ENCODE results near the gene PRKCZ. TPM values are rescaled to one million over a fixed set of nuclear protein-coding genes. Genes with fewer than 3 reads are reported as not detected.

Gene PRKCZ
- total and polyA plus RNA-seq, 2 experiments from 2014 or later = 1.4 to 2.8 TPM

DNA sequence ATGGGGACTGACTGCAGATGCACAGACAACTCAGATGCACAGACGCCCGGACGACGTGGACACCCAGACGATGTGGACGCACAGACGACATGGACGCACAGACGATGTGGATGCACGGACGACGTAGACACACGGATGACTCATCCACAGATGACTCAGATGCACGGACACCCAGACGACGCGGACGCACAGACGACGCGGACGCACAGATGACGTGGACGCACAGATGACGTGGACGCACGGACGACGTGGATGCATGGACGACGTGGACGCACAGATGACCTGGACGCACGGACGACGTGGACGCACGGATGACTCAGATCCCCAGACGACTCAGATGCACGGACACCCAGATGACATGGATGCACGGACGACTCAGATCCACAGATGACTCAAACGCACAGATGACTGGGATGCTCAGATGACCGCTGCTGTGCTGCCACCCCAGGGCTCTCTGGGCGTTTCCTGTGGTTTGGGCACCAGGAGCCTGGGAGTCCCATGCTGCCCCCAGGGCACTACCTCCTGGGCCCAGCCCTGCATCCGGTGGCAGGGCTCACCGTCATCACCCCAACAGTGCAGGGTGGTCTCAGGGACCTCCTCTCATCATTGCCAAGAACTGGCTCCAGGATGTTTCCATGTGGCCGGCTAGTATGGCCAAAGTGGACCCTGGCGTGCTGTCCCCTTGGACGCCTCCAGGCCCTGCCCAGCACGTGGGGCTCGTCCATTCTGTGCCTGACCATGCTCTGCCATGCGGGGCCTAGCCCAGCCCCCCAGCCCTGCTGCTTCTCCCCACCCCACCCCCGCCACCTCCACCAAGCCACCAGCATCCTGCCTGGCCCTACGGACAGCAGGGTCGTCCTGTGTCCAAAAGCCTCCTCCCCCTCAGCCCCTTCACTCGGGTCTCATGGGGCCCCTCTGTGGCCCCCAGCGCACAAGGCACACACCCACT, 130.4 kb downstream of the PRKCZ start:
- Histone ChIP-seq H3K27ac (no peak overlapping the region), H3K9me3 (ENCODE audit: low read depth) (no peaks in the 10 kb centered on the region), H3K9ac (no peak overlapping the region), H3K4me3 (no peak overlapping the region), H3K4me2 (ENCODE audit: unreplicated experiment) (no peak overlapping the region), H3K79me2 (ENCODE audit: insufficient read depth) (no peaks in the 10 kb centered on the region), H3K4me1 (ENCODE audit: insufficient read depth) (no peaks in the 10 kb centered on the region), H4K20me1 (ENCODE audit: insufficient read depth) (no peaks in the 10 kb centered on the region), H3K27me3 (replicated peaks; ENCODE audit: insufficient read depth) (no peaks in the 10 kb centered on the region), H3K36me3 (ENCODE audit: low read depth) (no peaks in the 10 kb centered on the region), H2AFZ (no peak overlapping the region), H3K9me2 (ENCODE audit: insufficient read depth) (no peaks in the 10 kb centered on the region), H3F3A (ENCODE audit: insufficient read depth) (no peaks in the 10 kb centered on the region)
- peak; percentile 64 for DNase-seq
- 86 to 87% methylated on average over 50 to 58 of the region's 58 CpGs for WGBS, 2 experiments (ENCODE audit: low coverage in 1 of 2, low lambda C conversion rate in 2 of 2, missing lambda C conversion rate in 2 of 2)
- in situ Hi-C loops (cut with MboI) = loop anchor here (25.0 kb wide), 1 partner anchor 332 kb away; no protein-coding TSS in a partner anchor
- TF ChIP-seq EZH2phosphoT487 (IDR thresholded peaks at IDR 0.05; ENCODE audit: insufficient read depth, low read depth) (no peak), EZH2 (IDR thresholded peaks at IDR 0.05; ENCODE audit: insufficient read depth, poor library complexity, severe bottlenecking) (no peak)

GRCh38 chr1:2181271-2181670, 131.1 kb downstream of the PRKCZ start:
- in situ Hi-C loops (cut with MboI) = loop anchor here (25.0 kb wide), 1 partner anchor 331 kb away; no protein-coding TSS in a partner anchor
- H3K27me3 ChIP-seq (replicated peaks; ENCODE audit: insufficient read depth) = no peaks in the 10 kb centered on the region
- no peak overlapping the region for H3K4me2 ChIP-seq (ENCODE audit: unreplicated experiment)
- TF ChIP-seq EZH2 (IDR thresholded peaks at IDR 0.05; ENCODE audit: insufficient read depth, poor library complexity, severe bottlenecking) (no peak), EZH2phosphoT487 (IDR thresholded peaks at IDR 0.05; ENCODE audit: insufficient read depth, low read depth) (no peak)
- H2AFZ ChIP-seq = no peak overlapping the region
- H4K20me1 ChIP-seq (ENCODE audit: insufficient read depth) = no peaks in the 10 kb centered on the region
- no peaks in the 10 kb centered on the region for H3K4me1 ChIP-seq (ENCODE audit: insufficient read depth)
- WGBS, 2 experiments (ENCODE audit: low coverage in 1 of 2, low lambda C conversion rate in 2 of 2, missing lambda C conversion rate in 2 of 2) = 86 to 87% methylated on average over 14 of the region's 14 CpGs
- H3K36me3 ChIP-seq (ENCODE audit: low read depth) = no peaks in the 10 kb centered on the region
- no peaks in the 10 kb centered on the region for H3K9me2 ChIP-seq (ENCODE audit: insufficient read depth)
- H3K4me3 ChIP-seq = no peak overlapping the region
- H3K27ac ChIP-seq = no peak overlapping the region
- no peaks in the 10 kb centered on the region for H3F3A ChIP-seq (ENCODE audit: insufficient read depth)
- H3K9me3 ChIP-seq (ENCODE audit: low read depth) = no peaks in the 10 kb centered on the region
- H3K9ac ChIP-seq = no peak overlapping the region
- DNase-seq = no peak
- H3K79me2 ChIP-seq (ENCODE audit: insufficient read depth) = no peaks in the 10 kb centered on the region

GRCh38 chr1:2181752-2182151, 131.5 kb downstream of the PRKCZ start:
- DNase-seq = no peak
- in situ Hi-C loops (cut with MboI) = loop anchor here (25.0 kb wide), 1 partner anchor 331 kb away; no protein-coding TSS in a partner anchor
- Histone ChIP-seq H3K4me1 (ENCODE audit: insufficient read depth) (no peaks in the 10 kb centered on the region), H3K27me3 (replicated peaks; ENCODE audit: insufficient read depth) (no peaks in the 10 kb centered on the region), H3K36me3 (ENCODE audit: low read depth) (no peaks in the 10 kb centered on the region), H3K9ac (no peak overlapping the region), H3K9me2 (ENCODE audit: insufficient read depth) (no peaks in the 10 kb centered on the region), H3K79me2 (ENCODE audit: insufficient read depth) (no peaks in the 10 kb centered on the region), H3K4me2 (ENCODE audit: unreplicated experiment) (no peak overlapping the region), H2AFZ (no peak overlapping the region), H3F3A (ENCODE audit: insufficient read depth) (no peaks in the 10 kb centered on the region), H4K20me1 (ENCODE audit: insufficient read depth) (no peaks in the 10 kb centered on the region), H3K4me3 (no peak overlapping the region), H3K27ac (no peak overlapping the region), H3K9me3 (ENCODE audit: low read depth) (no peaks in the 10 kb centered on the region)
- WGBS, 2 experiments (ENCODE audit: low coverage in 1 of 2, low lambda C conversion rate in 2 of 2, missing lambda C conversion rate in 2 of 2) = 68 to 70% methylated on average over 7 to 11 of the region's 11 CpGs
- TF ChIP-seq EZH2phosphoT487 (IDR thresholded peaks at IDR 0.05; ENCODE audit: insufficient read depth, low read depth) (no peak), EZH2 (IDR thresholded peaks at IDR 0.05; ENCODE audit: insufficient read depth, poor library complexity, severe bottlenecking) (no peak)

GRCh38 chr1:2182376-2182775, 132.2 kb downstream of the PRKCZ start:
- Histone ChIP-seq H2AFZ (no peak overlapping the region), H3K36me3 (ENCODE audit: low read depth) (no peaks in the 10 kb centered on the region), H3K79me2 (ENCODE audit: insufficient read depth) (no peaks in the 10 kb centered on the region), H3K9ac (no peak overlapping the region), H3K9me2 (ENCODE audit: insufficient read depth) (no peaks in the 10 kb centered on the region), H3K4me3 (no peak overlapping the region), H3K27ac (no peak overlapping the region), H3K4me1 (ENCODE audit: insufficient read depth) (no peaks in the 10 kb centered on the region), H3K4me2 (ENCODE audit: unreplicated experiment) (no peak overlapping the region), H3K27me3 (replicated peaks; ENCODE audit: insufficient read depth) (no peaks in the 10 kb centered on the region), H4K20me1 (ENCODE audit: insufficient read depth) (no peaks in the 10 kb centered on the region), H3K9me3 (ENCODE audit: low read depth) (no peaks in the 10 kb centered on the region), H3F3A (ENCODE audit: insufficient read depth) (no peaks in the 10 kb centered on the region)
- TF ChIP-seq EZH2 (IDR thresholded peaks at IDR 0.05; ENCODE audit: insufficient read depth, poor library complexity, severe bottlenecking) (no peak), EZH2phosphoT487 (IDR thresholded peaks at IDR 0.05; ENCODE audit: insufficient read depth, low read depth) (no peak)
- in situ Hi-C loops (cut with MboI) = loop anchor here (25.0 kb wide), 1 partner anchor 330 kb away; no protein-coding TSS in a partner anchor
- WGBS, 2 experiments (ENCODE audit: low coverage in 1 of 2, low lambda C conversion rate in 2 of 2, missing lambda C conversion rate in 2 of 2) = 84 to 94% methylated on average over 10 to 13 of the region's 13 CpGs
- DNase-seq = no peak

Data from GM23248 (cell line).